Measurements from ENCODE around the gene MRPS6. TPM values are rescaled to one million over a fixed set of nuclear protein-coding genes. Genes with fewer than 3 reads are reported as not detected.
A peak's percentile ranks its signal among the peaks of the same experiment; 100 is the strongest.

MRPS6 gene
- total and polyA plus RNA-seq, 10 of the 15 experiments (the other 5 are each of a cell fraction or from before 2014, with no cell fraction given): 32.5 to 232 (median 90.3) TPM

DNA sequence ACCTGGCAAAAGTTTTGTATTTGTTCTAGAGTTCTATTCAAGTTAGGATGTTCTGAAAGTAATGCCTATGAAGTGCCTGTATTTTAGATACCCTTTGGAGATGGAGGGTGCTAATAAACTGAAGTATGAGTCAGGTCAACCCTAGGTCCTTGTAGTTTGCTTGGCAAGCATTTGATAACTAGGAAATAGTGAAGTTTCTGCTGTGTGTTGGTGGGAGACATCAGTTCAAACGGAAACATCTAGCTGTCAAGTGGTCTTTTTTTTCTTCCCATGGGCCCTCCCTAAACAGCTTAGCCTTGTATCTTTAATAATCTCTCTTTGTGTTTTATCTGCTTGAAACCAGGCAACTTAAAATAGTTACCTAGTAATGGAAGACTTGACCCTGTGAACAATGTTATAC lies 4.5 kb downstream of the MRPS6 start:
- H3K4me2 ChIP-seq (ENCODE audit: control insufficient read depth, insufficient read depth): peak overlapping the region; percentile 74
- intact Hi-C loops (cut with micrococcal nuclease; ENCODE audit: unreplicated experiment): loop anchor here (2.0 to 5.0 kb wide), 3 partner anchors 21 to 156 kb away; no protein-coding TSS in a partner anchor
- H3K27ac ChIP-seq (ENCODE audit: control insufficient read depth, insufficient read depth): no peak overlapping the region; the same call in 1 of the 2 replicates
- H3K4me1 ChIP-seq (ENCODE audit: control insufficient read depth, insufficient read depth, low read length): peaks cover 24% of the 10 kb centered on the region
- H3K27me3 ChIP-seq (replicated peaks in 1 of 2; ENCODE audit: control insufficient read depth in 2 of 2, insufficient read depth in 2 of 2, low read length in 1 of 2): no peaks in the 10 kb centered on the region
- H3K9ac ChIP-seq (ENCODE audit: control insufficient read depth, insufficient read depth, low read length): no peak overlapping the region
- peak overlapping the region; percentile 54; the same call in 1 of the 2 replicates for H3K4me3 ChIP-seq
- H4K20me1 ChIP-seq (ENCODE audit: control insufficient read depth, insufficient read depth): no peaks in the 10 kb centered on the region
- in situ Hi-C loops (cut with MboI): no loop called here
- ATAC-seq (0 out of 3 replicates have a peak, but pooled peaks have one; percentile 2), FAIRE-seq (no peak), DNase-seq (ENCODE audit: low read depth, low spot score) (no peak)
- ChIA-PET SMC1A (ENCODE audit: uncharacterized antibody, unreplicated experiment) (interaction anchor here (0.7 to 6.8 kb wide), 14 partner anchors 9 to 269 kb away, joined by 3 to 118 read pairs (median 4); no protein-coding TSS in a partner anchor), POLR2A (interaction anchor here (0.9 to 2.5 kb wide), 5 partner anchors 10 to 126 kb away, joined by 3 to 8 read pairs (median 4); no protein-coding TSS in a partner anchor), RAD21 (ENCODE audit: unreplicated experiment) (interaction anchor here (0.9 to 7.0 kb wide), 10 partner anchors 8 to 270 kb away, joined by 3 to 51 read pairs (median 4); no protein-coding TSS in a partner anchor), CTCF (interaction anchor here (0.6 to 6.2 kb wide), 5 partner anchors 53 to 478 kb away, joined by 3 to 29 read pairs (median 8); no protein-coding TSS in a partner anchor)
- no peak overlapping the region for H2AFZ ChIP-seq (ENCODE audit: control insufficient read depth, low read depth, low read length)
- no TSS peak for BruUV-seq (replicated peaks)
- TF ChIP-seq NKRF (conservative IDR thresholded peaks at IDR 0.05) (no peak), SKIL (IDR thresholded peaks at IDR 0.05; ENCODE audit: low read depth, poor library complexity, severe bottlenecking) (no peak), SMAD1 (IDR thresholded peaks at IDR 0.05; ENCODE audit: low read depth, partially characterized antibody) (no peak), NFXL1 (IDR thresholded peaks at IDR 0.05; ENCODE audit: borderline replicate concordance) (no peak), RAD51 (IDR thresholded peaks at IDR 0.05) (no peak)
- no peaks in the 10 kb centered on the region; a peak in 1 of 4 replicates for H3K36me3 ChIP-seq (ENCODE audit: control insufficient read depth in 2 of 2, insufficient read depth in 2 of 2, low read length in 1 of 2)
- H3K79me2 ChIP-seq (ENCODE audit: control insufficient read depth, insufficient read depth, low read length): peaks cover 88% of the 10 kb centered on the region
- no peaks in the 10 kb centered on the region for H3K9me3 ChIP-seq (replicated peaks; ENCODE audit: control insufficient read depth, insufficient read depth, low read length)
- WGBS (ENCODE audit: insufficient coverage, insufficient replicate concordance, low lambda C conversion rate, missing lambda C conversion rate): 57% methylated on average over 1 of the region's 1 CpG

Measured in GM12878 (cell line).